ENCODE measurements around the gene TGIF2. TPM values are rescaled to one million over a fixed set of nuclear protein-coding genes. Genes with fewer than 3 reads are reported as not detected.

The TGIF2 gene
- total and polyA plus RNA-seq, 2 of the 13 experiments (the other 11 are each of a cell fraction or from before 2014, with no cell fraction given) = 41.3 to 53.9 TPM

DNA sequence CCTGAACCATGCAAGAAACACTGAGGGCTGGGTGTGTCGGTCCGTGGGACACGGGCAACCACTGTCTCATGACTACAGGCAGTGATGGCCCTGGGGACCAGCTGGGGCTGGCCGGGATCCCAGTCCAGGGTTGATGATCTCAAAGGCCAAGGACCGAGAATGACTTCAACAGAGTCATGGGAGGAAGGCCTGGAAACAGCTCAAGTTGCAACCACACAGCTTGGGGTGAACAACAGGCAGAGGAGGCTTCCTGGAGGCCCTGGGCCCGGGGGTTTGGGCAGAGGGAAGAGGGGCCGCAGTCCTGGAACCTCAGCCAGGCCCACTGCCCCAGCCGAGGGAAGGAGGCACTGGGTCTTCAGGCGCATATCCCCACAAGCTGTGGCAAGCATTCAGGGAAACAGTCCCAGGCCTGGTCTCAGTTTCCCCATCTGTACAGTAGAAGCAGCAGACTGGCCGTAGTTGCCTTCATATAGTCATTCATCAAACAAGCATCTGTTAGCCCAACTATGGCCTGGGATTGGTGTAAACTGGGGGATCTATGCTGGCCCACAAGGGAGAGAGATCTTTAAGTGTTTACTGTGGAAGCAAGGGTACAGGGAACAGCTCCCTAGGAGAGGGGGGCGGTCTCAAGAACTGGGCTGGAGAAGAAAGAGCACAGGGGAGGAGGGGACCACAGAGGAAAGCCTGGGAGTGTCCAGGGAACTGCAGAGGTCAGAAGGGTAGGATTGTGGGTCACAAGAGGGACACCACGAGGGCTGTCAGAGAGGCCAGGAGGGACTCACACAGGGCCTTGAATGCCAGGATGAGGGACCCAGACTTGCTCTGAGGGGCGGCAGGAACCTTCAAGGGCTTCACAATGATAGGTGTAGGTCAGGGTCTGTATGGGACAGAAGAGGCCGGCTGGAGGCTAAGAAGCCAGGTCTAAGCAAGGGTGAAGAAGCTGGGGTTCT lies 29.9 kb upstream of the TGIF2 start (continued):
- TF ChIP-seq, protein P1, sequence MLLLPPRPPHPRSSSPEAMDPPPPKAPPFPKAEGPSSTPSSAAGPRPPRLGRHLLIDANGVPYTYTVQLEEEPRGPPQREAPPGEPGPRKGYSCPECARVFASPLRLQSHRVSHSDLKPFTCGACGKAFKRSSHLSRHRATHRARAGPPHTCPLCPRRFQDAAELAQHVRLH (CRISPR knock-in tag; IDR thresholded peaks at IDR 0.05; ENCODE audit: borderline replicate concordance, low read depth) = no peak
- TF ChIP-seq ZNF891 (CRISPR knock-in tag; IDR thresholded peaks at IDR 0.05) = peak; percentile 57; the same call in 1 of the 2 replicates
- TF ChIP-seq YEATS4 (CRISPR knock-in tag; IDR thresholded peaks at IDR 0.05; ENCODE audit: borderline replicate concordance) = no peak
- no peak for TF ChIP-seq ZNF431 (CRISPR knock-in tag; IDR thresholded peaks at IDR 0.05; ENCODE audit: borderline replicate concordance, low read depth)
- peak; percentile 88 for TF ChIP-seq ZNF3 (CRISPR knock-in tag; IDR thresholded peaks at IDR 0.05)
- TF ChIP-seq HNF4A (CRISPR knock-in tag; IDR thresholded peaks at IDR 0.05) = peak; percentile 73

DNA sequence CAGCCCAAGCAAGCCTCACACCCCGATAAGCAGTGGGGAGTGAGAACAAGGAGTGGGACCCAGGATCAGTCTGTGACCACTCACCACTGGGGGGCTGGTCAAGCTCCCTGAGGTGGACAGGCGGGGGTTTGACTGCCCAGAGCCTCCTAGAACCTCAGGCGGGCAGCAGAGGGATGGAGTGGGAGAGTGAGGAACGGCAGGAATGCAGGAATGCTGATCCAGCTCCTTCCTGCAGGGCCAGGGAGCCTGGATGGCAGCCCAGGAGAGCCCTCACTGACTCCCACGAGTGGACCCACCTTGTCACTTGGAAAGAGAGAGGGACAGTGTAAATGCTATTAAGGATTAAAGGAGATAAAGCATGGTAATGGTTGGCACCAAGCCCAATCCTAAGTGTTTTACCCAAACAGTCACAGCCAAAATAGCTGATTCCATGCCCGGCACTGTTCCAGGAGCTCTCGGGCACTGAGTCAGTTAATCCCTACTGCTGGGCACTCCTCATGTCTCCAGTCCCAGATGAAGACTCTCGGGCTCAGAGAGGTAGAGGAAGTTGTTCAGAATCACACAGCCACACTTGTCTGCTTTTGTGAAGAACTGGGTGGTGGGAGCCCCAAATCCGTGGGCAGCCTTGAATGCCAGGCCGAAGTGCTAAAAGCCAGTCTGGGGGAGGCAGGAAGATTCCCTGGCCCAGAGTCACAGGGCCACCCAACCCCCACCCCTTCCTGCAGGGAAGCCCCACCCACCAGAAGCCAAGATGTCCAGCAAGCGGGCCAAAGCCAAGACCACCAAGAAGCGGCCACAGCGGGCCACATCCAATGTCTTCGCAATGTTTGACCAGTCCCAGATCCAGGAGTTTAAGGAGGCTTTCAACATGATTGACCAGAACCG lies 29.0 kb upstream of the TGIF2 start:
- Histone ChIP-seq H3K9ac (ENCODE audit: insufficient read depth, low read depth, low read length) (no peak overlapping the region), H3K27ac (ENCODE audit: extremely low read length, insufficient read depth, low read length) (no peak overlapping the region), H3K27me3 (ENCODE audit: control insufficient read depth in 1 of 2, insufficient read depth in 2 of 2, low read length in 2 of 2) (no peaks in the 10 kb centered on the region), H3K79me2 (ENCODE audit: insufficient read depth, low read length) (no peaks in the 10 kb centered on the region), H3K4me3 (replicated peaks in 1 of 3; ENCODE audit: insufficient read depth in 1 of 3, low read depth in 2 of 3, low read length in 3 of 3) (no peak overlapping the region), H3K4me1 (ENCODE audit: insufficient read depth, low read length) (peaks cover 61% of the 10 kb centered on the region), H3K36me3 (replicated peaks in 1 of 2; ENCODE audit: control insufficient read depth in 1 of 2, insufficient read depth in 2 of 2, low read length in 2 of 2) (no peaks in the 10 kb centered on the region), H2AFZ (ENCODE audit: low read length) (no peak overlapping the region), H3K9me3 (ENCODE audit: low read length) (no peaks in the 10 kb centered on the region), H4K20me1 (ENCODE audit: insufficient read depth, low read length) (no peaks in the 10 kb centered on the region; the same call in 1 of the 2 replicates), H3K4me2 (ENCODE audit: low read depth, low read length) (no peak overlapping the region)
- no peak for FAIRE-seq
- ChIA-PET POLR2A (interaction anchor here (1.1 to 1.7 kb wide), 2 partner anchors 61 to 229 kb away, joined by 4 to 5 read pairs; partner anchors contain the start of genes DSN1 and RAB5IF), CTCF (ENCODE audit: low intra/inter-chr PET ratio, low total read pairs) (no interaction called here)
- TF ChIP-seq ZNF768 (CRISPR knock-in tag; IDR thresholded peaks at IDR 0.05) (peak; percentile 93), ZNF816 (CRISPR knock-in tag; IDR thresholded peaks at IDR 0.05; ENCODE audit: borderline replicate concordance) (no peak), GATAD1 (CRISPR knock-in tag; IDR thresholded peaks at IDR 0.05) (no peak), HBP1 (CRISPR knock-in tag; IDR thresholded peaks at IDR 0.05; ENCODE audit: low read depth) (no peak), SALL2 (CRISPR knock-in tag; IDR thresholded peaks at IDR 0.05) (no peak), NFYC (CRISPR knock-in tag; IDR thresholded peaks at IDR 0.05) (no peak), ZNF3 (CRISPR knock-in tag; IDR thresholded peaks at IDR 0.05) (no peak), MAFK (conservative IDR thresholded peaks at IDR 0.05 in 1 of 2, IDR thresholded peaks at IDR 0.05 in 1 of 2; ENCODE audit: low read length in 2 of 2) (peak; percentile 21 to 34; a peak in 1 of 4 replicates), SUZ12 (IDR thresholded peaks at IDR 0.05; ENCODE audit: low read depth, low read length) (no peak), MED1 (CRISPR knock-in tag; IDR thresholded peaks at IDR 0.05) (no peak)
- intact Hi-C loops (cut with micrococcal nuclease; ENCODE audit: unreplicated experiment) = no loop called here
- BruUV-seq (replicated peaks) = no TSS peak
- WGBS (ENCODE audit: low lambda C conversion rate) = 85% methylated on average over 15 of the region's 15 CpGs
- in situ Hi-C loops (cut with HindIII; ENCODE audit: extremely low pct_ligation_motif_present, low pct_unique_long_range_greater_than_20kb) = no loop called here
- DNase-seq (ENCODE audit: low spot score) = no peak
- ATAC-seq = no peak
